SU-DHL-6 (cell line): Measurements from ENCODE around the gene ZNF878.
"Not testable (repeated sequence)": the region's sequence is repeated elsewhere in the genome, so short reads cannot be mapped to it uniquely, and the experiment has no call there.

Experiments
- H2AFZ ChIP-seq: fragments of 200-600 bp; sonication (generic); 2 replicates; pipeline ENCODE4 v1.6.1; 2014; ENCODE audit warnings: low read depth, mild to moderate bottlenecking, moderate library complexity, mixed read lengths, antibody characterized with exemption, low read length; ENCODE audit not compliant: severe bottlenecking
- H3F3A ChIP-seq: fragments of 200-600 bp; shearing (Covaris generic); 2 replicates; pipeline ENCODE4 v1.6.0; 2016; ENCODE audit warnings: antibody characterized with exemption, mild to moderate bottlenecking; ENCODE audit not compliant: insufficient read depth
- H3K27ac ChIP-seq: fragments of 200-600 bp; sonication (generic); 2 replicates; pipeline ENCODE4 v1.5.1; 2016; ENCODE audit warnings: low read depth, mild to moderate bottlenecking, low read length, moderate library complexity, mixed read lengths
- H3K27me3 ChIP-seq: fragments of 200-600 bp; sonication (generic), shearing (Covaris generic); 2 replicates; pipeline ENCODE4 v1.6.0; 2014; ENCODE audit warnings: mild to moderate bottlenecking, low read length
- H3K36me3 ChIP-seq: fragments of 200-600 bp; sonication (generic); 2 replicates; pipeline ENCODE4 v1.6.1; 2014; ENCODE audit warnings: mild to moderate bottlenecking, low read length, mixed read lengths
- H3K4me2 ChIP-seq: fragments of 300-600, 200-600 bp; shearing (Covaris generic), sonication (generic); 2 replicates; pipeline ENCODE4 v1.6.0; 2014; ENCODE audit warnings: low read length, low read depth, mild to moderate bottlenecking; ENCODE audit not compliant: poor library complexity, severe bottlenecking
- H3K4me3 ChIP-seq: fragments of 200-600 bp; sonication (generic); 2 replicates; pipeline ENCODE4 v1.5.1; 2014; ENCODE audit warnings: antibody characterized with exemption, low read length, mild to moderate bottlenecking, mixed read lengths; ENCODE audit not compliant: insufficient read depth, poor library complexity, severe bottlenecking
- H3K79me2 ChIP-seq: fragments of 200-600 bp; sonication (generic); 2 replicates; pipeline ENCODE4 v1.6.1; 2014; ENCODE audit warnings: mild to moderate bottlenecking, low read length, moderate library complexity; ENCODE audit not compliant: insufficient read depth
- H3K9ac ChIP-seq: fragments of 200-600 bp; sonication (generic); 2 replicates; pipeline ENCODE4 v1.7.0; 2014; ENCODE audit warnings: mild to moderate bottlenecking, low read length
- H3K9me2 ChIP-seq: fragments of 200-600 bp; sonication (generic); replicated peaks from 2 replicates; pipeline ENCODE4 v1.6.1; 2014; ENCODE audit warnings: low read length; ENCODE audit not compliant: insufficient read depth
- H3K9me3 ChIP-seq: fragments of 200-600 bp; sonication (generic); 2 replicates; pipeline ENCODE4 v1.6.1; 2014; ENCODE audit warnings: low read length, mixed read lengths; ENCODE audit not compliant: insufficient read depth
- H4K20me1 ChIP-seq: fragments of 200-600 bp; sonication (generic); 2 replicates; pipeline ENCODE4 v1.6.1; 2014; ENCODE audit warnings: low read depth, mild to moderate bottlenecking, antibody characterized with exemption, low read length, moderate library complexity, mixed read lengths
- CTCF ChIP-seq: fragments of 200-600 bp; sonication (generic); IDR thresholded peaks from one replicate; pipeline ENCODE4 v1.5.1; 2017; ENCODE audit warnings: antibody characterized with exemption, mild to moderate bottlenecking, low read length, moderate library complexity; ENCODE audit not compliant: insufficient read depth, poor library complexity, severe bottlenecking
- EZH2phosphoT487 ChIP-seq: fragments of 200-600 bp; sonication (generic), shearing (Covaris generic); conservative IDR thresholded peaks from 2 replicates; pipeline ENCODE4 v1.6.1; 2018; ENCODE audit warnings: mild to moderate bottlenecking, antibody characterized with exemption, low read length, moderate library complexity, mixed read lengths

ZNF878 gene

GRCh38 chr19:12090807-12091206 is 38.0 kb upstream of the ZNF878 start:
- H2AFZ ChIP-seq: no peak overlapping the region
- no peak overlapping the region for H3K27ac ChIP-seq

GRCh38 chr19:12085074-12085818 is 32.5 kb upstream of the ZNF878 start:
- Histone ChIP-seq H3K27ac (no peak overlapping the region), H4K20me1 (no peaks in the 10 kb centered on the region), H3K9ac (no peak overlapping the region), H3K79me2 (no peaks in the 10 kb centered on the region), H3K27me3 (no peaks in the 10 kb centered on the region), H3K9me3 (no peaks in the 10 kb centered on the region), H3F3A (no peaks in the 10 kb centered on the region; the same call in 1 of the 2 replicates), H2AFZ (no peak overlapping the region), H3K36me3 (no peaks in the 10 kb centered on the region), H3K4me2 (no peak overlapping the region), H3K9me2 (no peaks in the 10 kb centered on the region), H3K4me3 (no peak overlapping the region)
- TF ChIP-seq CTCF: no peak
- TF ChIP-seq EZH2phosphoT487: no peak

More at GRCh38 chr19:12090807-12091206, 38.0 kb upstream of the ZNF878 start:
- no peaks in the 10 kb centered on the region for H3K9me3 ChIP-seq
- no peaks in the 10 kb centered on the region for H3K79me2 ChIP-seq
- H3K27me3 ChIP-seq: no peaks in the 10 kb centered on the region
- TF ChIP-seq CTCF: peak; percentile 73
- no peak for TF ChIP-seq EZH2phosphoT487
- H3K9me2 ChIP-seq: no peaks in the 10 kb centered on the region
- H3K4me3 ChIP-seq: no peak overlapping the region
- no peak overlapping the region for H3K4me2 ChIP-seq
- no peak overlapping the region for H3K9ac ChIP-seq
- no peaks in the 10 kb centered on the region for H3F3A ChIP-seq
- H4K20me1 ChIP-seq: no peaks in the 10 kb centered on the region
- no peaks in the 10 kb centered on the region for H3K36me3 ChIP-seq

- not testable (repeated sequence) for H3F3A ChIP-seq, H4K20me1 ChIP-seq, H3K9ac ChIP-seq, H3K9me3 ChIP-seq, H3K9me2 ChIP-seq, H3K36me3 ChIP-seq, H3K79me2 ChIP-seq, H2AFZ ChIP-seq, H3K27me3 ChIP-seq, H3K4me2 ChIP-seq, H3K27ac ChIP-seq, H3K4me3 ChIP-seq
Measured at GRCh38 chr19:12083336-12083735, 30.6 kb upstream of the ZNF878 start.

GRCh38 chr19:12077375-12077774 is 24.6 kb upstream of the ZNF878 start:
- peaks cover 53% of the 10 kb centered on the region for H3K36me3 ChIP-seq
- no peak overlapping the region for H3K9ac ChIP-seq
- no peak overlapping the region for H3K27ac ChIP-seq
- no peaks in the 10 kb centered on the region for H3K79me2 ChIP-seq
- H3F3A ChIP-seq: no peaks in the 10 kb centered on the region; the same call in 1 of the 2 replicates
- no peak for TF ChIP-seq CTCF
- no peak for TF ChIP-seq EZH2phosphoT487
- no peaks in the 10 kb centered on the region for H3K27me3 ChIP-seq
- no peaks in the 10 kb centered on the region for H3K9me2 ChIP-seq
- H2AFZ ChIP-seq: no peak overlapping the region
- no peak overlapping the region for H3K4me2 ChIP-seq
- no peak overlapping the region for H3K4me3 ChIP-seq
- no peaks in the 10 kb centered on the region for H4K20me1 ChIP-seq
- peaks cover 52% of the 10 kb centered on the region for H3K9me3 ChIP-seq

GRCh38 chr19:12076331-12076730 is 23.6 kb upstream of the ZNF878 start:
- not testable (repeated sequence) for H3K27me3 ChIP-seq, H3K4me3 ChIP-seq, H3K27ac ChIP-seq, H3K9me2 ChIP-seq, H2AFZ ChIP-seq, H3K79me2 ChIP-seq, H3K9ac ChIP-seq, H3K4me2 ChIP-seq, H4K20me1 ChIP-seq, H3F3A ChIP-seq
- peaks cover 52% of the 10 kb centered on the region for H3K9me3 ChIP-seq
- H3K36me3 ChIP-seq: peaks cover 53% of the 10 kb centered on the region
